GM12872 (cell line): ENCODE results near the gene SIVA1.

ENCODE experiments used
- CTCF ChIP-seq: IDR thresholded peaks from 3 replicates; pipeline ENCODE4 v1.5.1; 2011; ENCODE audit warnings: low read depth, mild to moderate bottlenecking, low read length, moderate library complexity; ENCODE audit not compliant: insufficient read depth

Gene SIVA1

GRCh38 chr14:104769324-104770071, 16.6 kb downstream of the SIVA1 start:
- no peak for TF ChIP-seq CTCF

- TF ChIP-seq CTCF = no peak
Observed at GRCh38 chr14:104770072-104770579, 17.2 kb downstream of the SIVA1 start.

- TF ChIP-seq CTCF = peak; percentile 84
Observed at GRCh38 chr14:104770851-104771272, 17.9 kb downstream of the SIVA1 start.

GRCh38 chr14:104771374-104771773, 18.4 kb downstream of the SIVA1 start:
- no peak for TF ChIP-seq CTCF

GRCh38 chr14:104771918-104772706, 19.2 kb downstream of the SIVA1 start:
- TF ChIP-seq CTCF = no peak

- TF ChIP-seq CTCF = no peak
Observed at GRCh38 chr14:104772707-104773504, 20.0 kb downstream of the SIVA1 start.
